Hepatocyte (in vitro differentiated cells): ENCODE data around the gene PACRG. TPM values are rescaled to one million over a fixed set of nuclear protein-coding genes. Genes with fewer than 3 reads are reported as not detected.

Experiments
- DNase-seq: peaks from one replicate; pipeline ENCODE4 v3.0.0-alpha.2; 2016; ENCODE audit warnings: low spot score
- H2AFZ ChIP-seq: fragments of 200-600 bp; sonication (generic); 2 replicates; pipeline ENCODE4 v1.6.0; 2016; ENCODE audit warnings: antibody characterized with exemption, mild to moderate bottlenecking
- H3K27ac ChIP-seq: fragments of 200-600 bp; sonication (generic); 2 replicates; pipeline ENCODE4 v1.5.1; 2016; ENCODE audit warnings: mild to moderate bottlenecking
- H3K27me3 ChIP-seq: fragments of 200-600 bp; sonication (generic); 2 replicates; pipeline ENCODE4 v1.6.1; 2016
- H3K36me3 ChIP-seq: fragments of 200-600 bp; sonication (generic); replicated peaks from 2 replicates; pipeline ENCODE4 v1.5.1; 2016; ENCODE audit warnings: low read depth; ENCODE audit not compliant: insufficient read depth
- H3K4me1 ChIP-seq: fragments of 200-600 bp; sonication (generic); 2 replicates; pipeline ENCODE4 v1.5.1; 2016; ENCODE audit warnings: mild to moderate bottlenecking, moderate library complexity; ENCODE audit not compliant: insufficient read depth
- H3K4me2 ChIP-seq: fragments of 200-600 bp; sonication (generic); 2 replicates; pipeline ENCODE4 v1.6.0; 2016
- H3K4me3 ChIP-seq: fragments of 200-600 bp; sonication (generic); 2 replicates; pipeline ENCODE4 v1.5.1; 2016; ENCODE audit warnings: mild to moderate bottlenecking
- H3K79me2 ChIP-seq: fragments of 200-600 bp; sonication (generic); 2 replicates; pipeline ENCODE4 v1.6.0; 2017; ENCODE audit warnings: mild to moderate bottlenecking
- H3K9me2 ChIP-seq: fragments of 200-600 bp; sonication (generic); replicated peaks from 2 replicates; pipeline ENCODE4 v1.6.0; 2017; ENCODE audit warnings: mild to moderate bottlenecking; ENCODE audit not compliant: insufficient read depth
- H3K9me3 ChIP-seq: fragments of 200-600 bp; sonication (generic); 2 replicates; pipeline ENCODE4 v1.5.1; 2016; ENCODE audit warnings: low read depth, mild to moderate bottlenecking
- H4K20me1 ChIP-seq: fragments of 200-600 bp; sonication (generic); 2 replicates; pipeline ENCODE4 v1.6.0; 2016; ENCODE audit warnings: mild to moderate bottlenecking; ENCODE audit not compliant: insufficient read depth, poor library complexity, severe bottlenecking
- CTCF ChIP-seq: fragments of 200-600 bp; sonication (generic); IDR thresholded peaks from 2 replicates; pipeline ENCODE4 v1.5.1; 2016; ENCODE audit warnings: antibody characterized with exemption, mild to moderate bottlenecking; ENCODE audit not compliant: poor library complexity
- EZH2 ChIP-seq: fragments of 200-600 bp; sonication (generic); IDR thresholded peaks from 2 replicates; pipeline ENCODE4 v1.6.1; 2016; ENCODE audit warnings: antibody characterized with exemption, mild to moderate bottlenecking, borderline replicate concordance
- EZH2phosphoT487 ChIP-seq: fragments of 200-600 bp; sonication (generic); IDR thresholded peaks from one replicate; pipeline ENCODE4 v1.6.1; 2018; ENCODE audit warnings: antibody characterized with exemption, mild to moderate bottlenecking, low read depth, moderate library complexity; ENCODE audit not compliant: unreplicated experiment, severe bottlenecking
- WGBS: methylation state at CpG from one replicate; pipeline ENCODE4 v1.1.6; 2016; ENCODE audit warnings: low lambda C conversion rate; ENCODE audit errors: missing lambda C conversion rate; 5-methylcytosine and 5-hydroxymethylcytosine counted together
- polyA plus RNA-seq: library from polyadenylated mRNA; unstranded; fragments of >200 nt; fragmentation: Nextera tagmentation; extraction: Ambion mirVana; gene quantifications from 2 replicates; pipeline ENCODE4 v1.2.1, GENCODE V29; 2016
- total RNA-seq: library from RNA; depleted of rRNA; stranded (reverse); fragments of >200 nt; gene quantifications from 2 replicates; pipeline ENCODE4 v1.2.3, GENCODE V29; 2014

Gene PACRG
- total and polyA plus RNA-seq, 2 experiments from 2014 or later: 0.91 to 2.6 TPM

GRCh38 chr6:163148451-163149278 lies 420.9 kb downstream of the PACRG start:
- no peak for DNase-seq
- no peak overlapping the region for H2AFZ ChIP-seq
- no peaks in the 10 kb centered on the region for H3K36me3 ChIP-seq
- H3K4me3 ChIP-seq: no peak overlapping the region
- H3K79me2 ChIP-seq: no peaks in the 10 kb centered on the region
- WGBS: 80% methylated on average over 18 of the region's 24 CpGs
- no peaks in the 10 kb centered on the region for H3K27me3 ChIP-seq
- H3K4me2 ChIP-seq: no peak overlapping the region
- no peaks in the 10 kb centered on the region for H3K9me2 ChIP-seq
- H4K20me1 ChIP-seq: no peaks in the 10 kb centered on the region
- H3K9me3 ChIP-seq: no peaks in the 10 kb centered on the region
- no peak overlapping the region for H3K27ac ChIP-seq
- TF ChIP-seq EZH2: no peak
- no peak for TF ChIP-seq EZH2phosphoT487
- no peak for TF ChIP-seq CTCF
- no peaks in the 10 kb centered on the region for H3K4me1 ChIP-seq

GRCh38 chr6:163149279-163149848 lies 421.6 kb downstream of the PACRG start:
- no peaks in the 10 kb centered on the region for H3K9me2 ChIP-seq
- H4K20me1 ChIP-seq: no peaks in the 10 kb centered on the region
- no peaks in the 10 kb centered on the region for H3K9me3 ChIP-seq
- no peak overlapping the region for H3K27ac ChIP-seq
- H3K4me1 ChIP-seq: no peaks in the 10 kb centered on the region
- no peak for DNase-seq
- H3K4me2 ChIP-seq: no peak overlapping the region
- no peak overlapping the region for H3K4me3 ChIP-seq
- H3K79me2 ChIP-seq: no peaks in the 10 kb centered on the region
- H3K36me3 ChIP-seq: no peaks in the 10 kb centered on the region
- 95% methylated on average over 24 of the region's 35 CpGs for WGBS
- TF ChIP-seq EZH2phosphoT487 (no peak), EZH2 (no peak), CTCF (no peak)
- no peak overlapping the region for H2AFZ ChIP-seq
- H3K27me3 ChIP-seq: no peaks in the 10 kb centered on the region

GRCh38 chr6:163151212-163151611 lies 423.4 kb downstream of the PACRG start:
- no peaks in the 10 kb centered on the region for H3K9me2 ChIP-seq
- no peak overlapping the region for H3K27ac ChIP-seq
- TF ChIP-seq EZH2phosphoT487 (no peak), EZH2 (no peak), CTCF (no peak)
- H4K20me1 ChIP-seq: no peaks in the 10 kb centered on the region
- H3K4me2 ChIP-seq: no peak overlapping the region
- 63% methylated on average over 6 of the region's 6 CpGs for WGBS
- no peak for DNase-seq
- no peaks in the 10 kb centered on the region for H3K27me3 ChIP-seq
- H3K79me2 ChIP-seq: no peaks in the 10 kb centered on the region
- H3K4me1 ChIP-seq: no peaks in the 10 kb centered on the region
- no peaks in the 10 kb centered on the region for H3K36me3 ChIP-seq
- no peak overlapping the region for H3K4me3 ChIP-seq
- H3K9me3 ChIP-seq: no peaks in the 10 kb centered on the region
- H2AFZ ChIP-seq: peak overlapping the region; percentile 28
